Stimulated activated CD8-positive, alpha-beta memory T cell treated with anti-CD3 and anti-CD28 coated beads, Interleukin-15, amount 100 ng/mL, for 48 hours (primary cell): ENCODE data around the gene ITPR2.

Source experiments
- DNase-seq, 2 donors: peaks; one replicate each; pipeline ENCODE4 v3.0.0-alpha.2; 2020; ENCODE audit warnings: low read depth in 2 of 2

Gene ITPR2

GRCh38 chr12:26566675-26567074 is 266.3 kb downstream of the ITPR2 start:
- DNase-seq = no peak

DNA sequence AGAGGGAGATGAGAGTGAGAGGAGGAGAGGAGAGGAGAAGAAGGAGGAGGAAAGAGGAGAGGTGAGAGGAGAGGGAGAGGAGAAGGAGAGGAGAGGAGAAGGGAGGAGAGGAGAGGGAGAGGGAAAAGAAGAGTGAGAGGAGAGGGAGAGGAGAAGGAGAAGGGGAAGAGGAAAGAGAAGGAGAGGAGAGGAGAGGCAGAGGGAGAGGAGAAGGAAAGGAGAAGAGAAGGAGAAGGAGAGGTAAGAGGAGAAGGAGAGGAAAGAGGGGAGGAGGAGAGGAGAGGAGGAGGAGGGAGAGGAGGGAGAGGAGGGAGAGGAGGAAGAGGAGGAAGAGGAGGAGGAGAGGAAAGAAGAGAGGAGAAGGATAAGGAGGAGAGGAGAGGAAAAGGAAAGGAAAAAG is 266.8 kb downstream of the ITPR2 start:
- no peak for DNase-seq

DNA sequence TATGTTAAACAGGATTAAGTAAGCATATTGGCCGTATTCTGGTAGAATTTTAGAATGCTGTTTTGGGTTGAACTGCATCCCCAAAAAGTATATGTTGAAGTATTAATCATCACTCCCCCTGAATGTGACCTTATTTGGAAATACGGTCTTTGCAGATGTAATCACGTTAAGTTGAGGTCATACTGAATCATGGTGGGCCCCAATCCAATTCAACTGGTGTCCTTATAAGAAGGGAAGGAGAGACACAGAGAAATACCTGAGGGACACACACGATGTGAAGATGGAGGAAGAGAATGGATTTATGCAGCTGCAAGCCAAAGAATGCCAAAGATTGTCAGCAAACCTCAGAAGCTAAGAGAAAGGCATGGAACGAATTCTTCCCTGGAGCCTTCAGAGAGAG is 268.6 kb downstream of the ITPR2 start:
- no peak for DNase-seq

- no peak for DNase-seq
These were observed 269.4 kb downstream of the ITPR2 start for GRCh38 chr12:26563552-26563951.

DNA sequence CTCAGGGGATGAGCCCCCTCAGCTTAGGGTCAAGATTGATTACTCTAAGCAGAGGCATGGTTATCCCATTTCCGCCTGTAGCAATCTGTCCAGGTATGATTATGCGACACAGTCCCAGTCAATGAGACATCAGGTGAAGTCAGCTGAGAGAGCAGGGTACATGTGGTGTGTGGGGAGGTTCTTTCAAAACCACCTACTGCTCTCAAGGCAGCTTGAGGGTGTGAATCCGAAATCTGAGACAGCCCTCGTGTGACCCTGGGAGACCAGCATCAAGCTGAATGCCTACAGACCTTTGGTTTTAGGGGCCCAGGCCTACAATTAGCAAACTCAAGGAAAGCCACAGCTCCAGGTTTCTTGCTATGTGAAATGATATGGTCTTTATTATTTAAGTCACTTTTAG is 275.7 kb downstream of the ITPR2 start:
- DNase-seq = no peak

DNA sequence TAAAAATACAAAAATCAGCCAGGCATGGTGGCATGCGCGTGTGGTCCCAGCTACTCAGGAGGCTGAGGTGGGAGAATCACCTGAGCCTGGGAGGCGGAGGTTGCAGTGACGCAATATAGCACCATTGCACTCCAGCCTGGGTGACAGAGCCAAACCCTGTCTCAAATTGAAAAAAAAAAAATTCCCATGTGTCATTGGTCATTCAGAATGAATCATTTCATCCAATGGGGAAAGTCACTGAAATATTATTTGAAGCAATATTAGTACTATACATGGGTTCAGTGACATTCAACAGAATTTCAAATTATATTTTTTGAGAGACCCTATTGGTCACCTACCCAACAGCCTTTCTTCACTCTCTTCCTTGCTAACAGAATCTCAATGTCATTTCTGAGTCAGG is 276.1 kb downstream of the ITPR2 start:
- no peak for DNase-seq

GRCh38 chr12:26555139-26555538 is 277.9 kb downstream of the ITPR2 start:
- no peak for DNase-seq

GRCh38 chr12:26554332-26554731 is 278.7 kb downstream of the ITPR2 start:
- no peak for DNase-seq

GRCh38 chr12:26551385-26551784 is 281.6 kb downstream of the ITPR2 start:
- DNase-seq = no peak

DNA sequence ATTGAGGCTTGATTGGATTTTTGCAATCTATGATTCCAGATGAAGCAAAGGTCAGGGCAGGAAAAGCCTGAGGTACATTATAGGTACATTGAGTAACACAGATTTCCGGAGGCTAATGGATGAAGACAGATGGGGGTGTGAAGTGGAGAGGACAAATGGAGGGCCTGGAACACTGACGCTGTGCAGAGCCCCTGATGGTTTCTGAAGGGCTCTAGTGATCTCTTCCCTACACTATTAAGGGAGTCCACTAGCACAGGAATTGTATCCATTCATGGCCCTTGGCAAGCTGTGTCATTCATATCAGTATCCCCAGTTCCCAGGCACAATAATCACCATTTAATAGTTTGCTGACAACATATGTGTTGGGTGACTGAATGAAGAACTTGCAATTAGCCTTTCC is 284.8 kb downstream of the ITPR2 start:
- no peak for DNase-seq

DNA sequence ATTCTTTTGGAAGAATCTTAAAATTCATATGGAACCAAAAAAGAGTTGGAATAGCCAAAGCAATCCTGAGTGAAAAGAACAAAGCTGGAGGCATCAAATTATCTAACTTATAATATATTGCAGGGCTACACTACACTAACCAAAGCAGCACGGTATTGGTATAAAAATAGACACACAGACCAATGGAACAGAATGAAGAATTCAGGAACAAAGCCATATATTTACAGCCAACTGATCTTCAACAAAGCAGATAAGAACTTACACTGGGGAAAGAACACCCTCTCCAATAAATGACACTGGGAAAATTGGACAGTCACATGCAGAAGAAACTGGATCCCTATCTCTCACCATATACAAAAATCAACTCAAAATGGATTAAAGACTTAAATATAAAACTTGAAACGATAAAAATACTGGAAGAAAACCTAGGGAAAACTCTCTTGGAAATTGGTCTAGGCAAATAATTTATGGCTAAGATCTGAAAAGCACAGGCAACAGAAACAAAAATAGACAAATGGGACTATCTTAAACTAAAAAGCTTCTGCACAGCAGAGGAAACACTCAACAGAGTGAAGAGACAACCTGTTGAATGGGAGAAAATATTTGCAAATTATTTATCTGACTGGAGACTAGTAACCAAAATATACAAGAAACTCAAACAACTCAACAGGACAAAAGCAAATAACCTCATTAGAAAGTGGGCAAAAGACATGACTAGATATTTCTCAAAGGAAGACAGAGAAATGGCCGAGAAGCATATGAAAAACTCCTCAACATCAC is 286.3 kb downstream of the ITPR2 start:
- no peak for DNase-seq

DNA sequence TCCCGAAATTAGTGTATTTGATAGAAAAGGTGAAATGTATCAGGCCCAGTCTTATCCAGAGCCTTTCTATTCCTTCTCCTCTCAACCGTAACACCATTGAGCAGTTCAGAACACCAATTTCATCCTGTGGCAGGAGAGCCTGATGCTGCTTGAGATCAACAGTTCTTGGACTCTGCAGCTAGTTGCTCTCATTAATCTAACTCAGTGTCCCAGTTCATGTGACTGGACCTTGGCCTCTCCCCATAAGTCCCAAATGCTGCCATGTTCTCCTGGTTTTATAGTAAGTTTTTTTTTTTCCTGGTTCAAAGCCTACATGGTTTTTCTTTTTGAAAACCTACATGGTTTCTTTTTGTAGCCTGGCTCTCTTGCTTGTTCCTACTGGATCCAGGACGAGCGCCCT is 293.9 kb downstream of the ITPR2 start:
- DNase-seq = no peak

- no peak for DNase-seq
These were observed 295.3 kb downstream of the ITPR2 start for GRCh38 chr12:26537651-26538050.

DNA sequence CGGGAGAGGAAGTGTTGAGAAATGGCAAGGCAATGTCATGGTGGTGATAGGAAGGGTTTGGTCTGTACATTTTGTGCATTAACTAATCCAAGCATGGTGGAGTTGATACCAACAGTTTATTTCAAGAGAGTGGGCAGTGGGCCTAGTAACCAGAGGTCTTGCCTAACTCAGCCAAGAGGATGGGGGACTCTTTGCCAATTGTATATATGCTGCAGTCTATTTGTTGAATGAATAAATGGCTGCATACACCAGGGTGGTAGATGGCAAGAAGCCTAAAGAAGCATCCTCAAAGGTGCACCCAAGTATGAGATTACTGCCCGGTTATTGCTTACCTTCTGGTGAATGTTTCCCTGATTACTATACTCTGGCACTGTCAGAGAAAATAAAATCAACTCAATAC is 295.9 kb downstream of the ITPR2 start:
- no peak for DNase-seq

DNA sequence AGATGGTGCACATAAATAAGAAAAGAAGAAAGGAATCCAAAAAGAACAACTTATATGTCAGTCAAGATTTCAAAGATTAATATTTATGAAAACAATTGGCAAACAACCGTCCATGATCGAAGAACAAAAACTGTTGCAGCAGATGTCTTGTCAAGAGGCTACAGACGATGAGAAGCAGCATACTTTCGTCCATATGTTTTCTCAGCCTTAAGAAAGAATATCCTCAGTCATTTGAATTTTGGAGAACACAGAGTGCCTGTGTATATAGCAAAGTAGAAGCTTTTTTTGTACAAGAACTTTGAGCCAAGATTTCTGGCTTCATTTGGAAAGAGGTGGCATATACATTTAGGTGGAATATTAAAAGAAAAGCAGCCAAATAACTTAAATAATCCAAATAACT is 297.2 kb downstream of the ITPR2 start:
- DNase-seq = no peak

DNA sequence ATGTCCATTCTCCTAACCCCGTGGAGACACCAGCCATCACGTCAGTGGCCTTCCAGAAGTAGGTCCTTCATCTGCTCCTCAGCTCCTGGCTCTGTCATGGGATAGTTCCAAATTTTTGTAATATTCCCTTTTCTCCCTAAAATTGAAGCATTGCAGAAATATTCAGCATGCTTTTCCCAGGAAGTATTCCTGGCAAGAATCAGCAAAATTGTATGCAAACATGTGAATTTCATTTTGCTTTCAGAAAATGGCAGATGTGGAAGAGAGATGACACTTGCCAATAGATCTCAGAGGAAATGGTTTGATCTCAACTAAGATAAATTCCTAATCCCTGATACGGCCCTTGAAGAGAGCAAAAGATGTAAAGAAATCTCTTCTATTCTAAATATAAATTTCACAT is 298.9 kb downstream of the ITPR2 start:
- DNase-seq = no peak

GRCh38 chr12:26533211-26533610 is 299.8 kb downstream of the ITPR2 start:
- no peak for DNase-seq

DNA sequence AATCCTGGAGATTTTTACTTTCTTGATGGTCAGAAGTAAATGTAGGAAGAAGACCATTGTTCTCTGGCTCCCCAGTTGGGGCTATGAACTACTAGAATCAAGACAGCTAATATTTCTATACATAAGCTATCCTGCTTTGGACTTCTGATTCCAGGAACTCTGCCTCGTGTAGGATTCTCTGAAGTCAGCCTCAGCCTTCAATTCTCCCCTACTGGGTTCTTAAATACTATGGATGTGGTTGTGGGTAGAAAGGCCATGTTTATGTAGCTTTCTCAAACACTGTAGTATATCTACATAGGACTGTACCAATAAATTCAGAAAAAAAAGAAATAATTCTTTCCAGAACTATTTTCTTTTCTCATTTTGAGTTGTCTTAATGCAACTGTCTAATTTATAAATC is 302.5 kb downstream of the ITPR2 start:
- no peak for DNase-seq

DNA sequence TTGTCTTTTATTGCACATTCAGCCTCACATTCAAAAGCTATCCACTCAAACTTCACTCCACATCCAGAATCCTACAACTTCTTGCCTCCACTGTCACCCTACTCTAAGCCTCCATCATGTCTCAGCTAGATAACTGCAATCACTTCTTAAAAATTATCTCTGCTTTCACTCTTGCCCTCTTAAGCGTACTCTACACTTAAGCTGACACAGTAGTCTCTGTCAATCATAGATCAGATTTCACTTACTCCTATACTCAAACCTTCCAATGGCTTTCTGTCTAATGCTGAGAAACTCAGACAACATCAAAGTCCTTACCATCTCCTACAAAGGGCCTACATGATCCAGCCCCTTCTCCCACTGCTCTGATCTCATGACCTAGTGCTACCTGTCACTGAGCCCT is 304.1 kb downstream of the ITPR2 start:
- no peak for DNase-seq

GRCh38 chr12:26527682-26528081 is 305.3 kb downstream of the ITPR2 start:
- no peak for DNase-seq

DNA sequence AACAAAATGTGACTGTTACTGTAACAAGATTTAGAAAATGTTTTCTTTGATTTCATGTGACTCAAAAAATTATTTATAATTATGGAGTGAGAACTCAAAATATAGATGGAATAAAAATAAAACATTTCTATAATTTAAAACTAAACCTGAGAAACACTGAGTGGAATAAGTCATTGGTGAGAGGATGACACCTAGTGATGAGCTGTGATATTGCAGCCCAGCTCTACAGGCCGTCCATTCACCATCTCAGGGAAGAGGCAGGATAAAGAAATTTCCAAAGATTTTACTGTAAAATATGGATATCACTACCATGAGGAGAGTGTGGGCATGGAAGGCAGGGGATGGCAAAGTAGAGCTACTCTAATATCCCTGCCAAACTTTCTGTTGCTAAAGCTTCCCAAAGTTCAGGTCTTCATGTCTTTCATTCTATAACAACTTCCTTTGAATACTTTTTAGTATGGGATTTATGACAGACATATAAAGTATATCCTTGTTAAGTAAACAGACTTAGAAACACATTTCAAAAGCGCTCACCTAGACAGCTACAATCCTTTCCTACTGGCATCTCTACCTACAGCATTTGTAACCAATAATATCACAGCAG is 308.0 kb downstream of the ITPR2 start:
- no peak for DNase-seq

DNA sequence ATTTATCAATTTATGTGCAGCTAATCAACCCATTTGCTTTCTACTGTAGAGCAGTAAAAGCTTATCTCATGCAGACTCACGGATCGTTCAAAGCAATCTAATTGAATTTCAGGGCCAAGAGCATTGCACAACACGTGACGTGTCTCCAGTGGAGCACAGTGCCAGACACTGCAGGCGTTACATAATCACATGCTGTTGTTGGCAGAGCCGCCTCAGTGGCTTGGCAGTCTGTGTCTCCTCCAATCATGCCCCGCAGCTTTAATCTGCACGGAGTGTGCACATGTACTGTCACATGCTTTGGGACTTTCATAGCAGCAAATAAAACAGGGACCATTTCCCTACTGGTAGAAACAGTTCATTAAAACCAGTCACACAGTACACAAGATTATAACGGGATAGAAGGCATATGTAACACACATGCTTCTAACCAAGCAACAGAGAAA is 309.3 kb downstream of the ITPR2 start:
- no peak for DNase-seq

DNA sequence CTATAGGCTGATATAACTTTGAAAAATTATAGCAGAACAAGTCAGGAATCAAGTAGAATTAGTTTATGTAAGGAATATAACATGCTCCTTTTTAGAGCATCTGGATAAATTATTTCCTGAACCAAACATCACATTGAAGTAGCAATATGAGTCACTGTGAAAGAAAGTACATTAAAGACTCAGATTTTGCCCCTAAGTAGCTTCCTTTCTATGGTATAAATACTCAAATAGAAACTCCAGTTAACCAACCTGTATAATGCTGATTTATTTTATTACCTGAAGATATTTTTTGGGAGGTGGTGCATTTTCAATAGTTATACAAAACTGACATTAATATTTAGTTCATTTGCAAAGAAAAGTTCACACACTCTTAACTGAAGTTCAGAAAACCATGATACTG is 312.1 kb downstream of the ITPR2 start:
- DNase-seq = no peak

DNA sequence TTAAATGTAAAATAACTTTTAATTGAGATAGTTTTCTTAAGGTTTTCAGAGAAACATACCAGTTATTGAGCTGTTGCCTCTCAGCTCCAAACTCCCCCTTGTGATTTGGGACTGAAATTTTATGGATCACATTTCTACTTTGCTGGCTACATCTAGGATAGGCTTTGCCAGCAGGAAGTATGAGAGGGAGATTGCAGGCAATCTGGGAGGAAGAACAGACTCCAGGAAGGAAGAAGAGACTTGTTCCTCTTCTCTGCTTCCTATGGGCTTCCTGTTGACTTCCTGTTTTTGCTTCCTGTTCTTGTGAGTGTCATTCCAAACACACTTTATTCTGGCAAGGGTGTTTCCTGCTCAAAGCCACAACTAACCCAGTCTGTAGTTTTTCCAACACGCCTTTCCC is 312.9 kb downstream of the ITPR2 start:
- no peak for DNase-seq
